H4 (cell line): Measurements from ENCODE around the gene TM9SF2. TPM values are rescaled to one million over a fixed set of nuclear protein-coding genes. Genes with fewer than 3 reads are reported as not detected.

Source experiments
- DNase-seq: peaks from one replicate; pipeline ENCODE4 v3.0.0-alpha.2; 2015; ENCODE audit warnings: low spot score
- total RNA-seq: library from RNA; depleted of rRNA; stranded (reverse); fragments of >200 nt; shearing (Covaris generic); gene quantifications from 2 replicates; pipeline ENCODE4 v1.2.3, GENCODE V29; 2014

The TM9SF2 gene
- total RNA-seq, 1 experiment from 2014 or later = 127 TPM

- no peak for DNase-seq
Measured at GRCh38 chr13:99495466-99496183, 5.6 kb upstream of the TM9SF2 start.

GRCh38 chr13:99496184-99497142, 4.8 kb upstream of the TM9SF2 start:
- DNase-seq = peak; percentile 94

GRCh38 chr13:99498171-99499161, 2.8 kb upstream of the TM9SF2 start:
- peak; percentile 91 for DNase-seq

- no peak for DNase-seq
Measured at GRCh38 chr13:99500839-99501183, 461 bp upstream of the TM9SF2 start.

- DNase-seq = no peak
Measured at GRCh38 chr13:99501848-99502301, 603 bp downstream of the TM9SF2 start.

- no peak for DNase-seq
Measured at GRCh38 chr13:99505814-99506269, 4.6 kb downstream of the TM9SF2 start.

GRCh38 chr13:99506634-99507033, 5.4 kb downstream of the TM9SF2 start:
- DNase-seq = no peak

- no peak for DNase-seq
Measured at GRCh38 chr13:99507054-99507453, 5.8 kb downstream of the TM9SF2 start.

- DNase-seq = no peak
Measured at GRCh38 chr13:99507551-99507950, 6.3 kb downstream of the TM9SF2 start.

- DNase-seq = no peak
Measured at GRCh38 chr13:99507986-99508385, 6.7 kb downstream of the TM9SF2 start.

- no peak for DNase-seq
Measured at GRCh38 chr13:99509479-99509878, 8.2 kb downstream of the TM9SF2 start.

GRCh38 chr13:99514801-99515200, 13.5 kb downstream of the TM9SF2 start:
- no peak for DNase-seq

- no peak for DNase-seq
Measured at GRCh38 chr13:99516153-99516929, 15.1 kb downstream of the TM9SF2 start.

- no peak for DNase-seq
Measured at GRCh38 chr13:99517577-99517976, 16.3 kb downstream of the TM9SF2 start.

- no peak for DNase-seq
Measured at GRCh38 chr13:99517984-99518383, 16.7 kb downstream of the TM9SF2 start.

GRCh38 chr13:99522298-99522697, 21.0 kb downstream of the TM9SF2 start:
- no peak for DNase-seq

- DNase-seq = no peak
Measured at GRCh38 chr13:99523838-99524237, 22.6 kb downstream of the TM9SF2 start.

- DNase-seq = no peak
Measured at GRCh38 chr13:99525967-99526366, 24.7 kb downstream of the TM9SF2 start.

- no peak for DNase-seq
Measured at GRCh38 chr13:99526549-99526948, 25.3 kb downstream of the TM9SF2 start.

GRCh38 chr13:99527301-99527700, 26.0 kb downstream of the TM9SF2 start:
- DNase-seq = no peak

- no peak for DNase-seq
Measured at GRCh38 chr13:99528547-99528946, 27.3 kb downstream of the TM9SF2 start.
